ENCODE measurements around the gene TRIAP1. TPM values are rescaled to one million over a fixed set of nuclear protein-coding genes. Genes with fewer than 3 reads are reported as not detected.

The TRIAP1 gene
- total RNA-seq, 1 donor from 2014 or later, result 31.9 TPM

DNA sequence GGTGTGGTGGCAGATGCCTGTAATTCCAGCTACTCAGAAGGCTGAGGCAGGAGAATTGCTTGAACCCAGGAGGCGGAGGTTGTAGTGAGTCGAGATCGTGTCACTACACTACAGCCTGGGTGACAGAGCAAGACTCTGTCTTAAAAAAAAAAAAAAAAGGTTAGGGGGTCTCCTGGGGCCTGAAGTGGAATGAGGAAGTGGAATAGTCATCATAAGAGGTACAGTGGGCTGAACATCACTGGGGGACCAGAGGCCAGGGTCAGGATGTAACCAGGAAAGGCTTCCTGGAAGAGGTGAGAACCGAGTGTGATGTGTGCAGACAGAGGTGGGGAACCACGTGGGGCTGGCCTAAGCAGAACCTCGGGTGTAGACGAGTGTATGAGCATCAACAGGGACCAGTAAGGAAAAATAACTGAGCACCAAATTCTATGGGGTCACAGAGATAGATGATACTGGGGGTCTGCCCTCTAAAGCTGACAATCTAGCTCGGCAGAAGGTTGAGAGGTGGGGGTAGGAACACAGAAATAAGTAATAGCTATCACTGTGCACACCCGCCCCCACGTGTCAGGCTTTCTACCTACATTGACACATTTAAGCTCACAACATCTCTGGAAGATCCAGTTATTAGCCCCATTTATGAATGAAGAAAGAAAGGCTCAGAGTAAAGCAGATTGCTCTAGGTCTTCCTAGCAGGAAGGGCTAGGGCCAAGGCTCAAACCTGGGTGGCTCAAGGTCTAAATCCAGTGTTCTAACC, 13.2 kb downstream of the TRIAP1 start:
- intact Hi-C loops (cut with micrococcal nuclease), result loop anchor here (10.0 kb wide), 1 partner anchor 318 kb away; the partner anchor contains the start of gene RAB35

DNA sequence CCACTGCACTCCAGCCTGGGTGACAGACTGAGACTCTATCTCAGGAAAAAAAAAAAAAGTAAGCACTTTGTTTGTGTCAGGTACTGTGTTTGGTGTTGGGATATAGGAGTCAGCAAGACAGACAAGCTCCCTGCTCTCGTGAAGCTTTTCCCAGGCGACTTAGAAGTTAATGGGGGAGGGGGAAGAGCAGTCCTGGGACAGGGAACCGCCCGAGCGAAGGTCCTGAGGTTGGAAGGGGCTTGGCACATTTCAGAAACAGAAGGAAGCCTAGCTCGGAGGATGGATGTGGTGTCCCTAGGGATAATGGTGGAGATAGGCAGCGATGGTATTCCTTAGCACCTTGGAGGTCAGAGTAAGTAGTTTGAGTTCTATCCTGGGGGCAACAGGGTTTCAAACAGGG, 16.8 kb downstream of the TRIAP1 start:
- intact Hi-C loops (cut with micrococcal nuclease), result no loop called here

DNA sequence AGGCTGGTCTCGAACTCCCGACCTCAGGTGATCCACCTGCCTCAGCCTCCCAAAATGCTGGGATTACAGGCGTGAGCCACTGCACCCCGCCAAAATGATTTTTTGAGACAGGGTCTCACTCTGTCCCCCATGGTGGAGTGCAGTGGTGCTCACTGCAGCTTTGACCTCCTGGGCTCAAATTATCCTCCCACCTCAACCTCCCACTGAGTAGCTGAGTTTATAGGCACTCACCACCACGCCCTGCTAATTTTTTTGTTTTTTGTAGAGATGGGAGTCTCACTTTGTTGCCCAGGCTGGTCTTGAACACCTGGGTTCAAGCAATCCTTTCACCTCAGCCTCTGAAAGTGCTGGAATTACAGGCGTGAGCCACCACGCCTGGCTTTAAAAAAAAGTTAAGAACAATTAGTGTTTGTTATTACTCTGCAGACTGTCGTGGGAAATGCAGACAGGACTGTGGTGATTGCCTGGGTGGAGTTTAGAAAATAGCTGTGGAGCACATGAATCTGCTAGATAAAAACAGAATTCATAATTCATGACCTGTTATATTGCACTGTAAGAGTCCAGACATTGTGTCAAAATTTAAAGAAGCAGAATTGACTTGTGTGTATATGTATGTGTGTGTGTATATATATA, 17.5 kb downstream of the TRIAP1 start:
- intact Hi-C loops (cut with micrococcal nuclease), result no loop called here

DNA sequence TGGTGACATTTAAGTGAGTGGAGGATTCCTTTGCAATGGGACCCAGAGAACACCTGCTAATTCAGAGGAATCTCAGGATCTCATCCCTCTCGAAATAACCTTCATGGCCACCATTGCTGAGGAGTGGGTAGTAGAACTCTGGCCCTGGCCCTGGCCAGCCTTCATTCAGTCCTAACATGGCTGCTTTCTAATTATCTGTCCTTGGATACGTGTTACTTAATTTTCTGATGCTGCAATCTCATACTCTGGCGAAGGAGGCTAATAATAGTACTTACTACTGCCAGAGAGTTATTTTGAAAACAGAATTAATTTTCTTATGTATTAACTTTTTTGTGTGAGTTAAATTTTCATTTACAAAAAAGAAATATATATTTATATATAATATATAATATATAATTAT, 20.4 kb downstream of the TRIAP1 start:
- intact Hi-C loops (cut with micrococcal nuclease), result no loop called here

DNA sequence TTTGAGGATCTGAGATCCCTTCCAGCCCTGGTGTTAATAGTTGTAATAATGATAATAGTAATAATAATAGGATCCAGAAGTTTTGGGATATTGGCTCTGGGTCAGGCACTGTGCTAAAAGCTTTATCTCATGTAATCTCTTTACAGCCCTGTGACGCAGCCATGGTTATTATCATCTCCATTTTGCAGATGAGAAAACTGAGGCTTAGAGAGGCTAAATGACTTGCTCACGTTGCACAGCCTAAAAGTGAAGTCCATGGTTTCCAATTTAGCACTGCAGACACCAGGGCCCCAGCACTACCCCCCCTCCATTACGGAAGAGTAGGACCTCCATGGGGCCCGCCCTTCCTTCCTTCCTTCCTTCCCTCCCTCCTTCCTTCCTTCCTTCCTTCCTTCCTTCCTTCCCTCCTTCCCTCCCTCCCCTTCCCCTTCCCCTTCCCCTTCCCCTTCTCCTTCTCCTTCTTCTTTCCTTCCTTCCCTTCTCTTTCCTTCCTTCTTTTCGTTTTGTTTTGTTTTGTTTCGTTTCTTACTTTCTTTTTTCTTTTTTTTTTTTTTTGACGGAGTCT, 23.2 kb downstream of the TRIAP1 start:
- intact Hi-C loops (cut with micrococcal nuclease), result no loop called here

DNA sequence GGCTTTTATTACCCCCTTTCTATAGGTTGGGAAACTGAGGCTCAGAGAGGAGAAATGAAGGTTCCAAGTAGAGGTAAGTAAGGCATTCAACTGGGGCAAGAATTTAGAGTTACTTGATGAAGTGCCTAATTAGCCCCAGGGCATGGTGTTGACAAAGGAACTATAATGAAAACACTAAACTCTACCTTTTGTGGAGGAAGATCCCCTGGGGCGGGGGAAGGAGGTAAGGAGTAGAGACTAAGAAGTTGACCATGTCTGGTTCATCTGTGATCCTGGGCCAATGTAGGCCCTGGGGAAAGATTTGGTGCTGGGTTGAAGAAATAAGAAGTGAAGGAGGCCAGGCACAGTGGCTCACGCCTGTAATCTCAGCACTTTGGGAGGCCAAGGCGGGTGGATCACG, 24.5 kb downstream of the TRIAP1 start:
- intact Hi-C loops (cut with micrococcal nuclease), result no loop called here

DNA sequence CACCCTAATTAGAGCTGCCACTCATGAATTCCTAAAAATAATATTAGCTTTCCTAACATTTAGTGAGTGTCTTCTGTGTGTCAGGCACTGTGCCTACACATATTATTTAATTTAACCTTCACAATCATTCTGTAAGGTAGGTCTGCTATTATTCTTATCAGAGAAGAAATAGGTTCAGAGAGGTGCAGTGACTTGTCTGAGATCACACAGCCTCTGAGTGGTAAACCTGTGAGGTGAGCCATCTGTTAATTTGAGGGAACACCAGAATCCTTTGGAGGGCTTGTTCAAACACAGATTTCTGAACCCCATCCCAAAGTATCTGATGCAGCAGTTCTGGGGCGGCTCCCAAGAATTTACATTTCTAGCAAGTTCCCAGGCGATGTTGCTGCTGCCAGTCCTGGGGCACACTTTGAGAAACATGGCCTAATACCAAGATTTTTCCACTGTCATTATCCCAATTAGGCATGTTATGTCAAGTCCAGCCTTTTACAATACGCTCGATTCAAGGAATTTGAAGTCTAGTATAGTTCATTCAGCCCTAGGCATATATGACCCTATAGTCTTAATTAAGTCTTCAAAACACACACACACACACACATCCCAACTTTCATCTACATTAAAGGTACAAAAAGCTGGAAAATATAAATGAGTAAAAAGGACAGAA, 28.1 kb downstream of the TRIAP1 start:
- intact Hi-C loops (cut with micrococcal nuclease), result no loop called here

DNA sequence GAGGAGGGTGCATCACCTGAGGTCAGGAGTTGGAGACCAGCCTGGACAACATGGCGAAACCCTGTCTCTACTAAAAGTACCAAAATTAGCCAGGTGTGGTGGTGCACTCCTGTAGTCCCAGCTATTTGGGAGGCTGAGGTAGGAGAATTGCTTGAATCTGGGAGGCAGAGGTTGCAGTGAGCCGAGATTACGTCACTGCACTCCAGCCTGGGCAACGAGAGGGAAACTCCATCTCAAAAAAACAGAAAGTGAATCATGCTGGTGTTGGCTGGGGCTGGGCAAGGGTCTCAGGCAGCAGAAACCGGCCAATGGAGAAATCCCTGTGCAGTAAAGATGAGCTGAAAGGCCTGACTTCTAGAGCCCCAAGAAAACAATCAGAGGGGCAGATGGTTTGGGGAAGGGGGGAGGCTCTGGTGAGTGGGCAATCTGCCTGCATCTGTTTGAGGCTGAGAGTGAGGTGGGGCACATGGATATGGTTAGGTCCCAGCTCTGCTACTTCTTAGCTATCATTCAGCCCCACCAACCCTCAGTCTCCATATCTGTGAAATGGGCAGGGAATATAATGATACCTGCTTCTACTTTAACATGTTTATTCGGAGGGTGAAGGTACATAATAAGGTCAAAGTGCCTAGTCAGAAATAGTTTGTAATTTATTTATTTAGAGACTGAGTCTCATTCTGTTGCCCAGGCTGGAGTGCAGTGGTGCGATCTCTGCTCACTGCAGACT, 29.5 kb downstream of the TRIAP1 start:
- intact Hi-C loops (cut with micrococcal nuclease), result no loop called here

DNA sequence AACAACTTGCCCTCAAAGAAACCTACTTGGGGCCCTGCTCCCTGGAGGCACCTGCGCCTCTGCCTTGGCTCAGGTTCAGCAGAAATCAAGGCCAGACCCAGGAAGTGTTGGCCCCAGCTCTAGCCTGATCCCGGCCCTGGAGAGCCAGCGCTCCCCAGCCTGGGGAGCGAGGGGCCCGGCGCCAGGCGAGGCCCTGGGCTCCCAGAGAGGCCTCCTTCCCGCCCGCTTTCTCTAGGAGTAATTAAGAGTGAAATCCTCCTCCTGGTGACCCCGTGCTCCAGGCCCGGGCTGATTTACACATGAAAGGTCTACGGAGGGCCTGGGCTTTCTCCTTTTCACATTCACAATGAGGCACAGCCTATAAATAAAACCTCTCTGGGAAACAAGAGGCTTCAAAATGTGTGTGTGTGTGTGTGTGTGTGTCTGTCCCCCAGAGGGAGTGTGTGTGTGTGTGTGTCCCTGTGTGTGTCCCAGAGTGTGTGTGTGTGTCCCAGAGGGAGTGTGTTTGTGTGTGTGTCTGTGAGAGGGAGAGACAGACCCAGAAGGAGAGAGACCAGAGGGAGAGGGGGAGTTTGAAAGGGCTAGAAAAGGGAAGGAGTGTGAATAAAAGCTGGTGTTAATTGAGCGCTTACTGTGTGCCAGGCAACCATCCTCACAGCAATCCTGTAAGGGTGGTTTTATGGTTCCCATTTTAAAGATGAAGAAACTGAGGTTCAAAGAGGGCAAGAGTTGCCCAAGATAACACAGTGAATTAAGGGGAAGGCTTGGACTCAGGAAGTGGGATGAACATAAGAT, 32.1 kb downstream of the TRIAP1 start:
- intact Hi-C loops (cut with micrococcal nuclease), result no loop called here

DNA sequence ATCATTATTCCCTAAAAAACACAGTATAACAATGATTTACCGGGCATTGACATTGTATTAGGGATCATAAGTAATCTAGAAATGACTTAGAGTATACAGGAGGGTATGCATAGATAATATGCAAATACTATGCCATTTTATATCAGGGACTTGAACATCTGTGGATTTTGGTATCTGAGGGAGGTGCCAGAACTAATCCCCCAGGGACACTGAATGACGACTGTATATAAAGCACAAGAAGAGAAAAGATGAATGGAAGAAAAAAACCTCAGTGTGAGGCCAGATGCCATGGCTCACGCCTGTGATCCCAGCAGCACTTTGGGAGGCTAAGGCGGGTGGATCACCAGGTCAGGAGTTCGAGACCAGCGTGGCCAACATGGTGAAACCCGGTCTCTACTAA, 33.8 kb downstream of the TRIAP1 start:
- intact Hi-C loops (cut with micrococcal nuclease), result no loop called here

DNA sequence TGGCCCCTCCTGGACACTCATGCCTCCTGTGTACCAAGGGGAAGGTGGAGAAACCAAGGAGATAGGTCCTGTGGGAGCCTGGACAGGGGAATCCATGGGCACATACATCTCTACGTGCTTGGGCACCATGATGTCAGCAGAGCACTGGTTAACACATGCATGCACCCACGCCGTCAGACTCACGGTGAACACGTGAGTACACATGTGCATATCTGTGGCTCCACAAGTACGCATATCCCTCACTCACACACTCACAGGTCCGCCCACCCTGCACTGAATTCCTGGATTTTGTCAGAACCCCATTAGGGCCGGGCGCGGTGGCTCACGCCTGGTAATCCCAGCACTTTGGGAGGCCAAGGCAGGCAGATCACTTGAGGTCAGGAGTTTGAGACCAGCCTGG, 37.4 kb downstream of the TRIAP1 start:
- intact Hi-C loops (cut with micrococcal nuclease), result no loop called here

DNA sequence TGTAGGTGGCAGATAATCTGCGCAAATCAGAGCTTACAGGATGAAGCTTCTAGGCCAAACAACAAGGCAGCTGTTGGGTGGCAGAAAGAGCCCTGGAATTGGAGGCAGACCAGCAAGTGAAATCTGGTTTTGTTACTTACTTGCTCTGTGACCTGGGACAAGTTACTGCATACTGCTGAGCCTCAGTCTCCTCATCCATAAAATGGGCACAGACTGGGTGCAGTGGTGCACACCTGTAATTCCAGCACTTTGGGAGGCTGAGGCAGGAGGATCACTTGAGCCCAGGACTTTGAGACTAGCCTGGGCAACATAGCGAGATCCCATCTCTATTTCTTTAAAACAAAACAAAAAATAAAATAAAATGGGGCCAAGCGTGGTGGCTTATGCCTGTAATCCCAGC, 39.6 kb downstream of the TRIAP1 start:
- intact Hi-C loops (cut with micrococcal nuclease), result no loop called here

DNA sequence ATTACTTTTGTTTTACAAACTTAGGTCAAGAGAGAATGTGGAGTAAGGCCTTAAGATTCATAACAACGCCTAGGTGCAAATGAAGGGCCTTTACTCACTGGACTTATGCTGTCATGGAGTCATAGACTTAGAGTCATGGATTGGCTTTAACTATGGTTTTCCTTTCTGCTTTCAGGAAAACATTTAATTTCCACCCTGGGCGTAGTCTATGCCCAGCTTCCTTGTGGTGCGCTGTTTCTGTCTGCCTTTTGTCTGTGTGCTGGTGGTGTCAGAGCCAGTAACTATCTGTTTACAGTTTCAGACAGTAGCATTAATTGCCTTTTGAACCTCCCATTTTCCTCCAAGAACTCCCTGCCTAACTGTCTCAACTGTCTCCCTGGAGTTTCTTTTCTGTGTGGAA, 40.1 kb downstream of the TRIAP1 start:
- intact Hi-C loops (cut with micrococcal nuclease), result no loop called here

DNA sequence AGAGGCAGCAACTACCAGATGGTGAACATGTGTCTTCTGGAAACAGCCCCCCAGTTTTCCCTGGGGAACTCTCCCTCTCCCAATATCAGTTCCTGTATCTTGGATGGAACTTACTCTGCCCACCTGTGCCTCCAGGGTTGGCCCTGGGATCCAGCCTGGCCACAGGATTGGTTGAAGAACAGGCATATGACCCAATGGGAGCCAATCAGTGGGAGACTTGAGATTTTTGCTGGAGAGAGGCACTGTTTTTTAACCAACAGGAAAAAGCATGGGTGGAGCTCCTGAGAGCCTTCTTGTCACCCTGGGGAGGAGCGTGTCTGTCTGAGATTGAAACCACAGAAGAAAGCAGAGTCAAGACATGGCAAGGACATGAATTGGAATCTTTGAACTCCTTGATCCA, 41.9 kb downstream of the TRIAP1 start:
- intact Hi-C loops (cut with micrococcal nuclease), result no loop called here

DNA sequence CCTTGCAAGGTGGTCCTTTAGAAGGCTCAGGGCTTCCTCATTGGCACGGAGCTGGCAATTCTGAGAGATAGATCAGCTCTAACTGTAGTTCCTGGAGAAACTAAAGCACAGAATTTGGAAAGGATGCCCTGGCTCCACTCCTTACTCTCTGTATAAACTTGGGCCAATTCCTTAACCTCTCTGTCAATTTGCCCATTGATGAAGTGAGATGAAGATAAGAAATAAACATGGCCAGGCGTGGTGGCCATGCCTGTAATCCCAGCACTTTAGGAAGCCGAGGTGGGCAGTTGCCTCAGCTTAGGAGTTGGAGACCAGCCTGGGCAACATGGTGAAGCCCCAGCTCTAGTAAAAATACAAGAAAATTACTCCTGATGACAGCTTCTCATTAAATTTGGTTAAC, 42.3 kb downstream of the TRIAP1 start:
- intact Hi-C loops (cut with micrococcal nuclease), result no loop called here

DNA sequence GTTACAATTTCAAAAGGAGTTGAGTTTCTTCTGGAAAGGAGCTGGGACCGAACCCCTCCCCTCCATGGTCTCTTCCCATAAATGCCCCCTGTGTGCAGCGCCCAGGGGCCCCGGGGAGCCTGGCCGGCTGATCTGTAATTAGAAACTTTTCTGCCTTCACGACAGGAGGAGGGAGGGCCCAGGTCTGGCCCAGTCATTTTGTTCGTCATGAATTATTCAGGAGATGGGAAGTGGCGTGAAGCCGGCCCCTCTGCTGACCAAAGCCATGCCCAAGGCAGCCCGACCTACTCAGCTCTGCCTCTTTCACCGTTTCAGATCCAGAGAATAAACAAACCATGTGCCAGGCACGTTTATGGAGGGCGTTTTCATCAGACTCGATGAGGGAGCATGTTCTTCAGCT, 44.0 kb downstream of the TRIAP1 start:
- intact Hi-C loops (cut with micrococcal nuclease), result no loop called here

DNA sequence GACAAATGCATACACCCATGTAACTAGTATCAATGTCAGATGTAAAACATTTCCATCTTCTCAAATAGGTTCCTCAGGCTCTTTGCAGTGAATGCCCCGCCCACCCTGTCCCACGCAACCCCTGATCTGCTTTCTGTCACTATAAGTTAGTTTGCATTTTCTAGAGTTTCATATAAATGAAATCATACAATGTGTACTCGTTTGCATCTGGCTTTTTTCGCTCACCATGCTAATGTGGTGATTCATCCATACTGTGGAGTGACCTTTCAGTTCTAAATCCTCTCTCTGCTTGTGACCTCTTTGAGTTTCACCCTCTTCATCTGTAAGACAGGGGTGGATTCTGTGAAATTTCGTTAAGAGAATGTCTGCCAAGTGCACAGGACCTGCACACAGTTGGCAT, 46.7 kb downstream of the TRIAP1 start:
- intact Hi-C loops (cut with micrococcal nuclease), result no loop called here

DNA sequence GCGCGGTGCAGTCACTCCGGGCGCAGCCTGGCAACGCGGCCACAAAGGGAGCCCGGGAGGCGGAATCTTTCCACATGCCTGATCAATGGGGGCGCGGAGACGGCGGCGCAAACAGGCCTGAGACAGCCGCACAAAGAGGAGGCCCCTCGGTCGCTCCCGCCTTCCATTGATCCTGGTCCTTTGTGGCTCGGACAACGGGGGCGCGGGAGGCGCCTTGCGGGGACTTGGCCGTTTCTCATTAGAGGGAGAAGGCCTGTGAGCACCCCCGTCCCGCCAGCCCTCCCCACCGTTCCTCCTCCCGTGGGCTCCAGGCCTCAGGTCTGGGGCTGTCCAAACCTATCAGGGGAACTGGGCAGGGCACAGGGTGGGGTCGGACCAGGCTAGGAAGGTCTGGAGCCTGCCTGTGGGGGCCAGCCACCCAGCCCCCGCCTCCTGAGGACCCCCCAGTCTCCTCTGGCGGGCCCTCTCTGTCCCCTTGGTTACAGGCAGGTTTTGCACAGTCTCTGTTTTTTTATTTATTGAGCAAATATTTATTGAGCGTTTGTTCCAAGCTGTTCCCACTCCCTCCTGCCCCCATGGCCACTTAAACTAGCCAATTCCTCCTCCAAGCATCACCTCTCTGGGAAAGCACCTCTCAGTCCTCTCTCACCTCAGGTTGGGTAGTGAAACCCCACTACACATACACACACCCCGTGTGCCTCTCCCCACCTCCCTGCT, 48.2 kb downstream of the TRIAP1 start:
- intact Hi-C loops (cut with micrococcal nuclease), result no loop called here

DNA sequence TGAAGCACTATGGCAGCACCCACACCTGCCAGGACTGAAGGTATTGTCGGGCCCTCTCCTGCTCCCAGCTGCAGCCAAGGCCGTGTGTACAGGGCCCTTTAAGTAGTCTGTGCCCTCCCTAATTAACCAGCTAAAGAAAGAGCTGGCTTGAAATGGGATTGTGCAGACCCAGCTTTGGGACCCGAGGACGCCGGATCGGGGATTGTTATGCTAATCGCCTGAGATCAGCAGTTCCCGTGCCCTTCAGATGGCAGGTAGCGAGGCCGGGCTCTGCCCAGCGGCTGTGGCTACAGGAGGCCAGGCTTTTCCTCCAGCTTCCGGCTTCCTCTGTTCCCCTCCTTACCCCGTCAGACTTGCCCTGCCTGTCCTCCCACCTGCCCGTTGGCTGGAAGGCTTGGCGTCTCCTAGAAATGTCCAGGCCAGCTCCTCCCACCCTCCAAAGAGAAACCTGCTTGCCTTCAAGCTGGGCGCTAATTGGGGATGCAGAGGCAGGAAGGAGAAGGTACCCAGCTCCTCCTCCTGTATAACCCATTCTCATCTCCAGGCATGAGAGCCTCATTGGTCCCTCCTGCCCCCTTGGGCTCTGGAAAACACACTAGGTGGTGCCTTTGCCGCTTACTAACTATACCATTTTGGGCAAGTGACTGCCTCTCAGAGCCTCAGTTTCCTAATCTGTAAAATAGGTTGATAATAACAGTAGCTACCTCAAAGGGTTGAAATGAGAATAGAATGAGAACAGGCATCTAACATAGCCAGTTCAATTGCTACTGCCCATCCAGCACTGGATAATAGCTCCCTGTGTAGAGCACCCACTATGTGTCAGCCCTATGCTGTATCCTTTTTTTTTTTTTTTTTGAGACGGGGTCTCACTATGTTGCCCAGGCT, 51.5 kb downstream of the TRIAP1 start:
- intact Hi-C loops (cut with micrococcal nuclease), result no loop called here
